Measurements from ENCODE around the gene USP9X. TPM values are rescaled to one million over a fixed set of nuclear protein-coding genes. Genes with fewer than 3 reads are reported as not detected.

The USP9X gene
- 75.6 TPM for total RNA-seq
- long read RNA-seq, full-length matches to known transcripts: 1 of 17 reads
- long read RNA-seq, partial matches to known transcripts: 10 of 17 reads
- long read RNA-seq, other reads (novel, unspliced or antisense): 6 of 17 reads

DNA sequence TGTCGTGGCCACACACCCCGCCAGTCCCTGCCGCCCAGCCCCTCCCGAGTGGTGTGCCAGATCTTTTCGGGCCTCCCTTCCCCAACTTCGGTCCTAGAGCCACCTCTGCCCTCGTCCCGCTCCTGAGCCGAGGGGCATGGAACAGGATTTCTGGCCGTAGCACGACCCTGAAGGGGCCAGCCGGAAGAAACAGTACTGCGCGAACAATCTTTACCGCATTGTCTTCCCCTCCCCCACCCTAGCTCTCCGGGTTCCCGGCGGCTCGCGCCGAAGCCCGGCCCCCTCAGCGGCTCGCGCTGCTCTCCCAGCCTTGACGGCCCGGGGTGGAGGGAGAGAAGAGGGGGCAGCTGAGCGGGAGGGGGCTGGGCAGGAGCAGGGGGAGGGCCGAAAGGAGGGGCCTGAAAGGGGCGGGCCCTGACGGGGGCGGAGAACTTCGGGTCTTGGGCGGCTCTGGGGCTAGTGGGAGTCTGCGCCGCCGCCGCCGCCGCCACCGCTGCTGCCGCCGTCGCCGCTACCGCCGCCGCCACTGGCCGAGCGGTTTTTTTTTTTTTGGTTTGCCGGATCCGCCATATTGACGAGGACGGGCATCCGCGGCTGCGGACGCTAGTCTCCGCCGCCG lies at the start of gene USP9X:
Gene USP9X (plus strand): TSS at position 553 of the 619 bp plus-strand sequence. CDS start 38,184 bp downstream, outside the sequence.
- H3K4me3 ChIP-seq: peak within 1 kb of the TSS; percentile 72
- intact Hi-C loops (cut with DNase I): no loop called here
- no peak for TF ChIP-seq CTCF (IDR thresholded peaks at IDR 0.05)
- H3K27me3 ChIP-seq (ENCODE audit: low read depth): no peaks in the 10 kb centered on the region
- peak; percentile 93 to 95 for ATAC-seq
- DNase-seq: peak; percentile 88
- peaks cover 20% of the 10 kb centered on the region for H3K4me1 ChIP-seq
- H3K27ac ChIP-seq: peak within 1 kb of the TSS; percentile 99
- no peaks in the 10 kb centered on the region for H3K9me3 ChIP-seq
- no peaks in the 10 kb centered on the region for H3K36me3 ChIP-seq

DNA sequence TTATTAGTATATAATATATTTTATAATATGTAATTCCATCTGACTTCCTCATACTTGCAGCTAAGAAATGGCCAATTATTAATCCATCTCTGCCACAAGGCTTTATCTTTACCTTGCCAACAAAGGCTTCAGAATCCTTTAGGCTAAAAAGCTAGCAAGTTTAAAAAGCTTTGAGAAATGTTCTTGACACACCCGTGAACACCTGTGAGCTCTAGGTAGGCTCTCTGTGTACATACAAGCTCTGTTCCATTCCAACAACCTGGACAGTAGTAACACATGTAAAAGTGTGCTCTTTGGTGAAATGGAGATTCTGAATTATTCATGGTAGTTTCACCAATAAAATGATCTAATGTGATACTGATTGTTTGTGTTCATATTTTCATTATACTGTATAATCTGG lies 49.7 kb upstream of the USP9X start:
- Histone ChIP-seq H3K36me3 (no peaks in the 10 kb centered on the region), H3K4me3 (no peak overlapping the region), H3K9me3 (no peaks in the 10 kb centered on the region), H3K27ac (no peak overlapping the region), H3K4me1 (no peaks in the 10 kb centered on the region), H3K27me3 (ENCODE audit: low read depth) (no peaks in the 10 kb centered on the region)
- ATAC-seq (no peak), DNase-seq (no peak)
- intact Hi-C loops (cut with DNase I): no loop called here
- no peak for TF ChIP-seq CTCF (IDR thresholded peaks at IDR 0.05)

GRCh38 chrX:41036668-41037326 lies 48.4 kb upstream of the USP9X start:
- TF ChIP-seq CTCF (IDR thresholded peaks at IDR 0.05): no peak
- Histone ChIP-seq H3K27me3 (ENCODE audit: low read depth) (no peaks in the 10 kb centered on the region), H3K9me3 (no peaks in the 10 kb centered on the region), H3K36me3 (no peaks in the 10 kb centered on the region), H3K4me3 (no peak overlapping the region), H3K4me1 (no peaks in the 10 kb centered on the region), H3K27ac (no peak overlapping the region)
- DNase-seq: no peak
- no peak for ATAC-seq
- intact Hi-C loops (cut with DNase I): no loop called here

- no peak for DNase-seq
- no peak overlapping the region for H3K27ac ChIP-seq
- peaks cover 12% of the 10 kb centered on the region for H3K4me1 ChIP-seq
- H3K27me3 ChIP-seq (ENCODE audit: low read depth): no peaks in the 10 kb centered on the region
- no peak overlapping the region for H3K4me3 ChIP-seq
- no peaks in the 10 kb centered on the region for H3K36me3 ChIP-seq
- intact Hi-C loops (cut with DNase I): no loop called here
- no peak for TF ChIP-seq CTCF (IDR thresholded peaks at IDR 0.05)
- ATAC-seq: no peak
- H3K9me3 ChIP-seq: no peaks in the 10 kb centered on the region
These were observed 42.0 kb upstream of the USP9X start for GRCh38 chrX:41043196-41043595.

DNA sequence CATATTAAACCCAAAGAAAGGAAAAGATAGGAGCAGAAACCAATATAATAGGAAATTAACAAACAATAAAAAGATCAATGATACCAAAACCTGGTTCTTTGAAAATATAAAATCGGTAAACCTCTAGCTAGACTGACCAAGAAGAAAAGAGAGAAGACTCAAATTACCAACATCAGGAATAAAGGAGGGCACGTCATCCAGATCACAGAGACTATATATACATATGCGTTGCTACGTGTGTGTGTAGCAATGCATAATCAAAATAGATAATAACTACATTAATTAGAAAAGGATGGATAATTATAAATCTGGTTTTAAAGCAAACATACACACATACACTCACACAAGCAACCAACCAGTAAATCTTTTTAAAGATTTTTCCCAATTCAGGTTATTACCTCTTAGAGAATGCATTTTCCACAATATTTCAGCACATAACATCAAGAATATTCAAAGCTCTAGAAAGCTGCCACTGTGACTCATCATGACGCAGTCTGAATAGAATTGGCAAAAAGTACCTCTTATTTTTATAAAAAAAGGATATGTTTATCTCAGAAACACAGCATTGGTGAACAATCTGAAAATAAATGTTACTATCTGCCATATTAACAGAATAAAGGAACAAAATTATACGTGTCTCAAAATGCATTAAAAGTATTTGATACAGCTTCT lies 41.4 kb upstream of the USP9X start:
- no peak for ATAC-seq
- no peak for TF ChIP-seq CTCF (IDR thresholded peaks at IDR 0.05)
- intact Hi-C loops (cut with DNase I): no loop called here

More for the DNA sequence above, 41.4 kb upstream of the USP9X start:
- no peak overlapping the region for H3K4me3 ChIP-seq
- H3K27ac ChIP-seq: no peak overlapping the region
- no peaks in the 10 kb centered on the region for H3K27me3 ChIP-seq (ENCODE audit: low read depth)
- no peak for DNase-seq
- no peaks in the 10 kb centered on the region for H3K36me3 ChIP-seq
- H3K9me3 ChIP-seq: no peaks in the 10 kb centered on the region
- peaks cover 12% of the 10 kb centered on the region for H3K4me1 ChIP-seq
